GM18870 (cell line): ENCODE results near the gene ANKRD65.
"Not testable (repeated sequence)": the region's sequence is repeated elsewhere in the genome, so short reads cannot be mapped to it uniquely, and the experiment has no call there.

Experiments used
- ATAC-seq: cut with Tn5 transposase; IDR thresholded peaks from one replicate; pipeline ENCODE4 v1.9.1; 2021; ENCODE audit warnings: moderate library complexity; ENCODE audit not compliant: unreplicated experiment

Gene ANKRD65

DNA sequence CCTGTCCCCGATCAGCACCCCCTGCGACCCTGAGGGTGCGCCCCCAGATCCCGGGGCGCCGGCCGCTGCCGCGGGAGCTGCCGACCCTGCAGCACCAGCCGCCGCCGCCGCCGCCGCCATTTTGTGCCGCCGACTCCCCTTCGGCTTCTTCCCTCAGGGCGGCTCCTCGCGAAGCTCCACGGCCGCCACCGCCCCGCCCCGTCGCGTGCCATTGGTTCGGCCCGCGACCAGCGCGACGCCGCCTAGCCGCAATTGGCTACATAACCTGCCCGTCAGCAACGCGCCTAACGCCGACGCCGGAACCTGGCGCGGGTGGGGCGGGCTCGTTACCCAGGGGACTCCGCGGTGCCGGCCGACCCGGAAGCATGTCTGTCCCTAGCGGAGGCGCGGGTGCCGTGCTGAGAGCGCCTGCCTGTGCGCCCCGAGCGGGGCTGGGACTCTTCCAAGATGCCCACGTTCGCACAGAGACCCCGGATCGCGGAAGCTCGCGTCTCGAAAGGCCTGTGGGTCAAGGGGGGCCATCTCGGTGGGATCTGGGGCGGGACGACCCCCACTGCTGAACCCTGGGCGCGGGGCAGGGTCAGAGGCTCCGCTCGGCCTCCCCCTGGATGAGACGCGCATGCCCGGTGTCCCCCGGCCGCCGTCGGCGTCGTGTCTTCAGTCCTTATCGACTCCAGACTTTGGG, 21.7 kb downstream of the ANKRD65 start, which contains the start of gene CCNL2:
TSS of gene CCNL2 (minus strand) at position 149 of the 685 bp plus-strand sequence. CDS start at position 120, 29 bp downstream.
- ATAC-seq, result peak; percentile 72

DNA sequence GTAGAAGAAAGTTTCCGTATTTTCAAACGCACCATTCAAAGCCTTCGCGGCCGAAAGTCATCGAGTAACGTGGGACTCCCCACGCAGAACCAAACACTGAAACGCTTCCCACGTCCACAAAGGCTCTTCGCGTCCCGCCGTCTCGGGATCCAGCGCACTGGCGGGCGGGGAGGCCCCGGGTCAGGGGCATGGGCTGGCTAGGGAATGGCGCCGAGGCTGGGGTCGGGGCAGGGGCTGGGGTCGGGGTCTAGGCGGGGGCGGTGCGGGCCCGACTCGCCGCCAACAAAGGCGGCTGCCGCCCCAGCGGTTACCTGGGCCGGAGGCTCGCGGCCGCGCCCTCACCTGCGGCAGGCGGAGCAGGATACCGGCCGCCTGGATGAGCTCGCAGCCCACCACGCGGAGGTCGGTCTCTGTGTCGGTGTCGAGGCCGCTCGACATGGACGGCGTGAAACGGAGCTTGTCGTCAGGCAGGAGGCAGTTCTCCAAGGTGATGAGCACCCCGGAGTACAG, 22.3 kb downstream of the ANKRD65 start:
- no peak for ATAC-seq

DNA sequence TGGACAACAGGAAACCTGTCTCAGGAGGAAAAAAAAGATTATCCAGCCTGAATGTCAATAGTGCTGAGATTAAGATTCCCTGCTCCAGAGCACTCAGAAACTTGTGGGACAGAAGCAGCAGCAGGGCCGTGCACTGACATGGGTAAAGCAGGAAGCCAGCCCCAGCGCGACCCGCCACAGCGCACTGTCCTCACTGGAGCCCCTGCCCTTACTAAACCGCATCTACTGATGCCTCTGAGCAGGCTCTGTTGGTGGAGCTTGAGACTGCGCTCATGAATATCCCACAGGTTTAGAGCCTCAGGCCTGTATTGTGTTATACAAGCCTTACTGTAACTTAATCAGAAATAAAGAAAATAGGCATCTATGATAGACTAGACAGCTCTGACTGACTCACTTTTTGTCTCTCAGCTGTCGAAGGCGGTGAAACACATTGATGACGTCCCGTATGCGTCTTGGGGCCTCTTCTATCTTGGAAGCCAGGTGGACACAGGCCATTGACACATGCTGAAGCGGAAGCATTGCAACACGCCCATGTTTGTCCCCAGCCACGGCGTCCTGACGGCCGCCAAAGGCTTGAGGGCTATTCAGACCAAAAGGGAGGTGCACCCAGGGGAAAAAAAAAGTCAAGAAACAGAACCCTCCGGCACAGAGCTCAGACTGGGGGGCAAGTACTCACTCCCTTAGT, 23.1 kb downstream of the ANKRD65 start:
- ATAC-seq, result no peak

DNA sequence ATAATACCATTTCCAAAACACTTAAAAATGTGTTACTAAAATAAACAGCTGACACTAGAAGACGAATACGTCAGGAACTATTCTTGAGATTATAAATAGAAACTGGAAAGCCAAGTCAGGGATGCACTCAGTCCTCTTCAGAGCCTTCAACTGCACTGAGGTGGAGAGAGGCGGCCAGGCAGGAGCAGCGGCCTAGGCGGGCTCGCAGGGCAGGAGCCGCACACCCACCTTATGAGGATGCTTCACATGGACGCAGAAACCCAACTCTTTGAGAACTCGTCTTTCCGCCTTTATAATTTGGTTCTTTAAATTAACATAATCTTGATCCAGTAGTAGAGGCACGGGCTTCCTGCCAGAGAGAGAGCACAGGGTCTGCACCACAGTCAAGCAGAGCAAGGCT, 25.9 kb downstream of the ANKRD65 start:
- no peak for ATAC-seq

DNA sequence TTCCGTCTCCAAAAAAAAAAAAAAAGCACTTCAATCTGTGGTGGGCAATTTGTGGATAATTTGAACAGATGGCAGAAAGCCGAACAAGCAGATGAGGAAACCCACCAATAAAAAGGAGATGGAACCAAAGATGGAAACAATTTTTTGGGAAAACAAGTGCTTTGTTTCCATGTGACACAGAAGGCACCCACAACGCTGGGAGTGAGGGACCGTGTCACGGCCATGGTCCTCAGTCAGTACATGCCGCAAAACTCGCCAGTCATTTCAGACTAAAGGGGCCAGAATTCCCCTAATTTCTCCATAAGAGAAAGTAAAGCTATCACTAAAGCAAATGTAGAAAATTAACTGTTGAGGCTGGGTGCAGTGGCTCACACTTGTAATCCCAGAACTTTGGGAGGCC, 27.0 kb downstream of the ANKRD65 start:
- ATAC-seq, result no peak

DNA sequence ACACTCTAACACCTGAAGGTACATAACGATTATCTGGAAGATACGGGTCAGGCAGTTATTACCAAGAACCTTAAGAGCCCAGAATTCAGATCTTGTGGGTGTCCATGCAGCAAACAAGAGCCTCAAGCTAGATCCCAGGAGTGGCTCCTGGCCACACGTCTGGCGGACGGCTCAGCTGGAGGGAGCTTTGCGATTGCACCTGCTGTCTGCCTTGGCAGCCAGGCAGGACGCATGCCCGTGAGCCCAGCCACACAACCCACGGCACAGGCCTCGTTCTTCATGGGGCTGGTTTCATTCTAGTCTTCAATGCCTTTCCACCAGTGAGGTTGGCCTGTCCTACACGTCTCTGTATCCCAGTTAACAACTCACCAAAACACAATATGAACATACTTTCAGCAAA, 27.6 kb downstream of the ANKRD65 start:
- ATAC-seq, result no peak

DNA sequence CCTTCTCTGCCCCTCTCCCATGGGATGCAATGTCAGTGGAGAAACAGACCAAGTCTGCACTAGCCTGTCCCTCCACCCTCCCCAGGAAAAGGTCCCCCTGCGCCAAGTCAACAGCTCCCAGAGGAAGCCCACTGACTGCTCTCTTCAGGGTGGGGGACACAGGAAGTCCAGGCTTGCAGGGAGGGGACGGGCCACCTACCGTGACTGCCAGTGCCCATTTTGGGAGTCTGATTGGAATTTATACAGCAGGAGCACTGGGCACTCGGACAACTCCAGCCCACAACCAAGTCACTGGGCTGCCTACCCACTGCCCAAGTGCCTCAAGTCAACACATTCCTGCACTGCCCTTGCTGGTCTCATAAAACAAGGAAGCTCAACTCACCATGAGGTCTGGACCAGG, 28.1 kb downstream of the ANKRD65 start:
- no peak for ATAC-seq

DNA sequence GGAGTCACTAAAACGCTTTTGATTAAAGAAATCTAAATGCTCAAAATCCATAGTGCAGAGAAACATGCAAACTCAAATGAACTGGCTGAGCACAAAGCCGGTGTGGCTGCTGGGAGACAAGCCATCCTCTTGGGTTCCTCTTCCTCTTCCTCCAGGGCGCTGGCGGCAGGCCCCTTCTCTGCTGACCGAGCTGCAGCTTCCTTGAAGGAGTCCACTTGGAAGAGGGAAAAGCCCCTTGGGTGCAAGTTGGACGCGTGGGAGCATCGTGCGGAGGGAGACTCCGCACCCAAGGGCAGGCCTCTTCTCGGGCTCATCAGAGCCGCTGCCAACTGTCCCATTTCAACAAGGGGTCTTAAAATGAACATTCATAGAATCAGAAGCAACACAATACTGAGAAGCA, 29.9 kb downstream of the ANKRD65 start:
- ATAC-seq, result no peak

DNA sequence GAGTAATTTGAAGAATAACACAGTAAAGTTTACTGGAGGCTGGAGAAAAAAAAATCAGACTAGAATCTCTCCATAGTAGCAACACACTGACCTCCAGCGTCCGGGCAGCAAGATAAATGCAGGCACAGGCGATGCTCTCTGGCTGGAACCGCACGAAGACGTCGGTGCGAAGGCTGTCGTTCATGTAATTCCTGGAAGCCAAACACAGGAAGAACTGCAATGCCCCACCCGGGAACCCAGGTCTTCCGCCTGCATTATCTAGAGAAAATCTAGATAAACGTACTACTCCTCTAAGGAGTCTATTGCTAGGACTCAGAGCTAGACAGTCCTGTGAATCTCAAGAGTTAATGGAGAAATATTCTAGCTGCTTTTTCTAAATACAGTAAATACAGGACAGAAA, 30.4 kb downstream of the ANKRD65 start:
- ATAC-seq, result no peak

DNA sequence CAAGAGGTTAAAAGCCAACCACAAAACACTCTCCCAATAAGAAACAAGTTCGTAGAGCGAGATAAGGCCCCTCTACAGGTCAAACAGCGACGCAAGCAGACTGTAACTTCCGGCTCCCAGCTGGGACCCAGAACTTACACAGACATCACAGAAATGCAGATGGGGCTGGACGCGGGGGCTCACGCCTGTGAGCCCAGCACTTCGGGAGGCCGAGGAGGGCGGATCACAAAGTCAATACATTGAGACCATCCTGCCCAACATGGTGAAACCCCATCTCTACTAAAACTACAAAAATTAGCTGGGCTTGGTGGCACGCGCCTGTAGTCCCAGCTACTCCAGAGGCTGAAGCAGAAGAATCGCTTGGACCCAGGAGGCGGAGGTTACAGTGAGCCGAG, 33.0 kb downstream of the ANKRD65 start:
- no peak for ATAC-seq

DNA sequence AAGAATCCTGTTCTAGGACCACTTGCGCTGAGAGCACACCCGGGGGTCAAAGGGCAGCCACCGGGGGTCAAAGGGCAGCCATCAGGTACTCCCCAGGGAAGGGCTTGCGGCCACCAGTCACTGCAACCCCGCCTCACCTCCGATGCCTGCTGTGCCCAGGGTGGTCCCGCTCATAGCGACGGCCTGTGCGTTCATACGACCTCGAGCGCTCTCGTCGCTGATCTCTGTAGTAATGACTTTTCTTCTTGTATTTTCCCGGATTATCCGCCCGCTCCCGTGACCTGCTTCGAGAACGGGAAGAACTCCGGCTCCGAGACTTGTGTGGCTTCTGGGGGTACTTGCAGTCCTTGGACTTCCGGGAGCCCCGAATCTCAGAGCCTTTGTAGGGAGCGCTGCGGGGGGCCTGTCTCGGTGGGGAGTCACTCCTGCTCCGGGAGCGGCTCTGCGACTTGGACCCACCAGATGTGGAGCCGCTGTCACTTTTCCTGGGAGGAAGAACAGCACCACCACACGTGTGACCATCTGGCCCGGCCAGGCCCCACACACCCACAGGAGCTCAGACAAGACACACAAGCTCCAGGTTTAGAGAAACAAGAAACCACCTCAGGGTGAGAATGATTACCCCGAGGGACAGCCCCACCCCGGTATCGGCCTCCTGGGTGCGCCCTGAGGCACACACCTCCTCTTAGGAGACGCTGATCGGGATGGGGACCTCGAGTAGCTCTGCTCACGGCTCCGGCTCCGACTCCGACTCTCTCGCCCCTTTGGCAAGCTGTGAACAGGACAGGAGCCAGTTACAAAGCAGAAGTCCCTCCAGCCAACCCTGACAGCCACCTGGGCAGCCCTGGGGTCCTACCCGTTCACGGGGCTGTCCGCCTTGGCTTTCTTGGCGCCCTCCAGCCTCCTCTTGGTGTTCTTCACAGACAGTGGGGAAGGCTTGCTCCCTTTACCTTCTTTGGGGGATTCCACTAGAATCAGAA, 33.7 kb downstream of the ANKRD65 start:
- ATAC-seq, result no peak

DNA sequence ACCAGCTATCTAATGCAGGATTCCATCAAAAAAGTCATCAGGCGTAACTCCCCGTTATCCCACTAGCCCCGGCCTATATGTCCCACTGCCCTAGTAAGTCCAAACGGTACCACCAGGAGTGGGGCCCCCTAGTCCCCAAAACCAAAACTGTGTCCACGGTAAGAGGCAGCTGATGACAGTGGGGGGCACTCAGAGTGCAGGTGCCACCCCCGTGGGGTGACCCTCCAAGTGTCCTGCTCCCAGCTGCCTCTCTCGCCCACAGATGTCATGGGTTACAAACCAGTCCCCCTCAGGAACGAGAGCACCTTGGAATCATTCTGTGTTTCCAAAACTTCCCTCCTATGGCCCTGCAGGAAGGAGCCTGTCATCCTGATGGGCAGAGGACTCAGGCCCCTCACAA, 35.1 kb downstream of the ANKRD65 start:
- no peak for ATAC-seq

DNA sequence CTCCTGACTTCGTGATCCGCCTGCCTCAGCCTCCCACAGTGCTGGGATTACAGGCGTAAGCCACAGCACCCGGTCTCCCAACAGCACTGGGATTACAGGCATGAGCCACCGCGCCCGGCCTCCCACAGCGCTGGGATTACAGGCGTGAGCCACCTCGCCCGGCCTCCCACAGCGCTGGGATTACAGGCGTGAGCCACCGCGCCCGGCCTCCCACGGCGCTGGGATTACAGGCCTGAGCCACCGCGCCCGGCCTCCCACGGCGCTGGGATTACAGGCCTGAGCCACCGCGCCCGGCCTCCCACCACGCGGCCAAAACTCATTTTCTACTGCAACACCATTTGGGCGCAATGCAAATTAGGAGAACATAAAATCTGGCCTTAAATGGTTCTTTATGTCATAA, 35.7 kb downstream of the ANKRD65 start:
- ATAC-seq, result not testable (repeated sequence)

DNA sequence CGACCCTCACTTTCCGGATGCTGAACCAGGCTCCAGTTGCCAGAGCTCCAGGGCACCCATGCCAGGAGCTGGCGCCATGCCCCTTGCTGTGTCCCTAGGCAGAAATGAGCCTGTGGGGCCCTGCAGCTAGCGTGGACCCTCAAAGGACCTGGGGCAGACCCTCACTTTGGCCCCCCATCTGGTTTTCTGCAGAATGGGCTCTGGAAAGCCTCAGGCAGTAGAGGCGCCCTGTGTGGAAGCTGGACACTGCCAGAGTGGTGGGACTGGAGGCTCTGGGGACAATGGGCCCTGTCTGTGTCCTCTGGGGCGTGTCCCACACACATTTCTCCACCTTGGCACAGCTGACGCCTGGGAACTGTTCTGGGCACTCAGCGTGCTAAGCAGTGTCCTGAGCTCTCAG, 39.8 kb downstream of the ANKRD65 start:
- ATAC-seq, result no peak

DNA sequence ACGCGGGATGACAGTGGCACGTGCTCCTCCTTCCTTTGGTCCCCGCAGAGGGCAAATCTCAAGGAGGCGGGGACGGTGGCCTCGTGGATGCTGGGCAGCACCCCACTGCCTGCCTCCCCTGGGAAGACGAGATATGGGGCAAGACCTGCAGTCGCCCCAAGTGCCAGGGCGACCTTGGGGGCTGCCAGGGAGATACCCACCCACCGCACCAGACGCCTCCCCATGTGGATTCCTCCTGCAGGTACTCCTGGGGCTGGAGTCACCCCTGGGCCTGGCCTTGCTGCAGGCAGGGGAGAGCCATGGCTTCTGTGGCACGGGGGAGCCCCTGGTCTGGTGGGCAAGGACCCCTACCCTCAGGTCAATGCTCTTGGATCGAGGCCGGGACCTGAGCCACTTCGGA, 40.2 kb downstream of the ANKRD65 start:
- ATAC-seq, result no peak

DNA sequence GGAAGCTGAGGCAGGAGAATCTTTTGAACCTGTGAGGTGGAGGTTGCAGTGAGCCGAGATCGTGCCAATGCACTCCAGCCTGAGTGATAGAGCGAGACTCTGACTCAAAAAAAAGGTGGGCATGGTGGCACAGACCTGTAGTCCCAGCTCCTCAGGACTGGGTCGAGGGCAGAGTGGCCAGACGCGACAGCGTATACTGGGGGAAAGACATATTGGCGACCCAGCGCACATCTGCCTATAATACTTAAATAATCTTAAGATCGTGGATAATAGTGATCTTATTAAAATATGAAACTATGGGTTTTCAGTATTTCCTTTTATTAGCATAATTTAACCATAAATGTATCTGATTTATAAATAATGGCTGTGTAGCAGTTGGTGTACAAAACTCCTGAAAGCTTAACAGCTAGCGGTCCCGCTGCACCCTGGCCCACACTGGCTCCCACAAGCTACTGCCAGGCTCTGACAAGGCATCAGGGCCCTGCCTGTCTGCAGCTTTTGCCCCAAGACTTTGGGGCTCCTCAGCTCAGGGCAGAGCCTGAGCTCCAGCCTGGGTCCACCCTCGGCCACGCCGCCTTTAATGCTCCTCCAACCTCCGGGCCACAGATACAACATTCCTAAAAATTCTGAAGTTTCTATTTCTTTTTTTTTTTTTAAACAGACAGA, 43.4 kb downstream of the ANKRD65 start:
- ATAC-seq, result no peak

DNA sequence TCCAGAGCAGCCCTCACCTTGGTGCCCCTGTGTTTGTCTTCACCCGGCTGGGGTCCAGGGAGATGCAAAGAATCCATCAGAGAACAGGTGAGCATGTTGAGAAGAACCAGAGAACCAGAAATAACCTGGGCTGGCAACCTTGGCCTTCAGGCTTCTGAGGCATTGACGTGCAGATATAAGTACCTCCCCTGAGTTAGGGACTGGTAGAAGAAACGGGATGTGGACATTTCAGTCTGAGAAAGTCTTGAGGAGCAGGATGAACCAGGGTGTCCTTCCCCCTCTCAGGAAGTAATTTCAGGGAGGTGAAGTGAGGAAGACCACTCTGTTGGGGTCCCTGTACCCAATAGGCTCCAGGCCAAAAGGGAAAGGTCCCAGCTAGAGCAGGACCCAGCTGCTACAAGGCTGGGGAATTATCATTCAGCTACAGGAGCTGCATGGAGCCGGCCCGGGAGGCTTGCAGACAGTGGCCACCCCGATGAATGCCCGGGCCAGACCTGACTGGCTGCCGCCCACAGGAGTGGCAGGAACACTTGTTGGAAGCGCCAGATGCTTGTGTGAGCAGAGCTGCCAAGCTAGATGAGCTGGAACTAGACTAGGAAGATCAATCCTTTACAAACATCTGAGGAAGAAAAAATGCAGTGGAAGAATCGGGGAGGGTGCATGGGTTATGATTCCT, 44.4 kb downstream of the ANKRD65 start:
- no peak for ATAC-seq

DNA sequence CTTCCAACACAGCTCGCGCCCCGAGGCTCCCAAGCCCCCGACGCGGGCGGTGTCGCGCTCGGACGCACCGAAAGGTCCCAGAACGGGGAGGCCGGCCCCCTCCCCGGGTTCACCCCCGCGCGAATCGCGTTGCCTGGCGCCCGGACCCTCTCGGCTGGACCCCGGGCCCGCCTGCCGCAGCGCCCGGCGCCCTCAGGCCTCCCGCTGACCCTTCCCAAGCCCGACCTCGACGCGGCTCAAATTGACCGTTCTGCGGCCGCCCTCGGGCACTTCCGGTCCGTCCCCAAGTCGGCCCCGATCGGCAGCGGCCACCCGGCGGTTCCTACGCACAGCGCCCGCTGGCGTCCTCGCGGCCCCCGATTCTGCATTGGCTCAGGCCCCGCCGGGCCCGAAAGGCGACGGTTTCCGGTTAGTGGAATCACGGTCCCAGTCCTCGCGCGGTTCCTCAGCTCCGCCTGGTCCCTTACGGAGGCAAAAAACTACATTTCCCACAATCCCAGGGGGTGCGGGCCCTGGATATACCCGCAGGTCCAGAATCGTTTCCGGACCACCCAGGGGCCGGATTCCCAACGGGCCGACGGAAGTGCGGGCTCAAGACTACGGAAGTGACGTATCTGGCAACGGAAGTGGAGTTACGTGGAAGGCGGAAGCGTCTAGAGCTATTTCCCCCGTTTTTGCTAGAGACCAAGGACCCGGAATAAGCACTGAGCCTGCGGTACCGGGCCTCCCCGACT, 46.0 kb downstream of the ANKRD65 start, which contains the start of gene AURKAIP1:
TSS of gene AURKAIP1 (minus strand) at position 279 of the 734 bp plus-strand sequence. CDS start 451 bp downstream, outside the sequence.
- ATAC-seq, result peak; percentile 89

DNA sequence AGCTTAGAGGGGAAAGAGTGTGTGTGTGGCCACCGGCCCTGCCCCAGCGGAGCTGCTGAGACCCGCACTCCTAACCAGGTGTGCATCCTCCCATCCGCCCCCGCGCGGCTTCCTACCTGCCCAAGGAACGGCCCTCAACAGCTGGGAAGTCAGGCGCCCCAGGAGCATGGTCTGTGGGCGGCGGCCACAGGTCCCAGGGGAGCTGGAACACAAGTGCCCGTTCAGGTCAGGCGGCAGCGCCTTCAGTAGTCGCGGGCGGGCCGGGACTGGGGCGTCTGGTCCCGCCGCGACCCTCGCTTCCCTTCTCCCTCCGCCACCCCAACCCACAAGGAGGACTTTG, 46.5 kb downstream of the ANKRD65 start:
- ATAC-seq, result no peak
